ENCODE measurements around the gene NHEJ1.

NHEJ1 gene

DNA sequence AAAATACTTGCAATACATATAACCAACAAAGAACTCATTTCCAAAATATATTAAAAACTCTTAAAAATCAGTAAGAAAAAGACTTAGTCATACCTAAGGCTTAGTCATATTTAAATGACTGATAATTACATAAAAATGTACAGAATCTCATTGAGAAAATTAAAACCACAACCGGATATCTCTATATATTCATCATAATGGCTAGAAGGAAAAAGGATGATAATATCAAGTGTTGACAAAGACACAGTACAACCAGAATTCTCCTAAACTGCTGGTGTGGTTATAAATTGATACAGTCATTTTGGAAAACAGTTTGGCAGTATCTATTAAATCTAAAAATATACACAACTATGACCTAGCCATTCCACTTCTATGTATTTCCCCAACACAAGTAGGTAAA, 72.8 kb downstream of the NHEJ1 start:
- Histone ChIP-seq H3F3A (ENCODE audit: insufficient read depth, low read length) (no peaks in the 10 kb centered on the region), H3K79me2 (ENCODE audit: insufficient read depth, low read length) (no peaks in the 10 kb centered on the region), H3K9me3 (ENCODE audit: low read length) (no peaks in the 10 kb centered on the region), H3K4me3 (ENCODE audit: low read depth, low read length, poor library complexity, severe bottlenecking) (no peak overlapping the region), H2AFZ (ENCODE audit: low read length) (no peak overlapping the region), H3K9ac (ENCODE audit: low read length) (no peak overlapping the region), H4K20me1 (ENCODE audit: insufficient read depth, low read length) (no peaks in the 10 kb centered on the region), H3K4me2 (ENCODE audit: low read length) (no peak overlapping the region), H3K9me2 (ENCODE audit: low read depth, low read length) (no peaks in the 10 kb centered on the region), H3K27me3 (ENCODE audit: insufficient read depth, low read length) (no peaks in the 10 kb centered on the region), H3K36me3 (ENCODE audit: insufficient read depth, low read length) (no peaks in the 10 kb centered on the region), H3K4me1 (ENCODE audit: insufficient read depth, low read length, severe bottlenecking) (no peaks in the 10 kb centered on the region), H3K27ac (ENCODE audit: low read depth, low read length, poor library complexity, severe bottlenecking) (no peak overlapping the region)
- TF ChIP-seq CTCF (IDR thresholded peaks at IDR 0.05; ENCODE audit: low read length): no peak
- no peak for TF ChIP-seq EZH2 (IDR thresholded peaks at IDR 0.05; ENCODE audit: borderline replicate concordance, low read length)

GRCh38 chr2:219087361-219087760, 73.3 kb downstream of the NHEJ1 start:
- no peak overlapping the region for H3K9ac ChIP-seq (ENCODE audit: low read length)
- no peaks in the 10 kb centered on the region for H3K9me2 ChIP-seq (ENCODE audit: low read depth, low read length)
- H3K4me3 ChIP-seq (ENCODE audit: low read depth, low read length, poor library complexity, severe bottlenecking): no peak overlapping the region
- no peak for TF ChIP-seq EZH2 (IDR thresholded peaks at IDR 0.05; ENCODE audit: borderline replicate concordance, low read length)
- H3K36me3 ChIP-seq (ENCODE audit: insufficient read depth, low read length): no peaks in the 10 kb centered on the region
- H3K27me3 ChIP-seq (ENCODE audit: insufficient read depth, low read length): no peaks in the 10 kb centered on the region
- H3K4me2 ChIP-seq (ENCODE audit: low read length): no peak overlapping the region
- H3K79me2 ChIP-seq (ENCODE audit: insufficient read depth, low read length): no peaks in the 10 kb centered on the region
- H3K4me1 ChIP-seq (ENCODE audit: insufficient read depth, low read length, severe bottlenecking): no peaks in the 10 kb centered on the region
- no peak overlapping the region for H2AFZ ChIP-seq (ENCODE audit: low read length)
- no peaks in the 10 kb centered on the region for H3F3A ChIP-seq (ENCODE audit: insufficient read depth, low read length)
- H3K27ac ChIP-seq (ENCODE audit: low read depth, low read length, poor library complexity, severe bottlenecking): no peak overlapping the region
- no peaks in the 10 kb centered on the region for H3K9me3 ChIP-seq (ENCODE audit: low read length)
- H4K20me1 ChIP-seq (ENCODE audit: insufficient read depth, low read length): no peaks in the 10 kb centered on the region

- H3K4me3 ChIP-seq (ENCODE audit: low read depth, low read length, poor library complexity, severe bottlenecking): no peak overlapping the region
- H3F3A ChIP-seq (ENCODE audit: insufficient read depth, low read length): no peaks in the 10 kb centered on the region
- no peaks in the 10 kb centered on the region for H3K36me3 ChIP-seq (ENCODE audit: insufficient read depth, low read length)
- no peaks in the 10 kb centered on the region for H3K9me2 ChIP-seq (ENCODE audit: low read depth, low read length)
- no peaks in the 10 kb centered on the region for H3K9me3 ChIP-seq (ENCODE audit: low read length)
- H3K27me3 ChIP-seq (ENCODE audit: insufficient read depth, low read length): no peaks in the 10 kb centered on the region
- no peak overlapping the region for H3K9ac ChIP-seq (ENCODE audit: low read length)
- H3K79me2 ChIP-seq (ENCODE audit: insufficient read depth, low read length): no peaks in the 10 kb centered on the region
- H3K4me1 ChIP-seq (ENCODE audit: insufficient read depth, low read length, severe bottlenecking): no peaks in the 10 kb centered on the region
- H2AFZ ChIP-seq (ENCODE audit: low read length): no peak overlapping the region
- no peak overlapping the region for H3K4me2 ChIP-seq (ENCODE audit: low read length)
- TF ChIP-seq CTCF (IDR thresholded peaks at IDR 0.05; ENCODE audit: low read length): no peak
- no peak for TF ChIP-seq EZH2 (IDR thresholded peaks at IDR 0.05; ENCODE audit: borderline replicate concordance, low read length)
- H3K27ac ChIP-seq (ENCODE audit: low read depth, low read length, poor library complexity, severe bottlenecking): no peak overlapping the region
- no peaks in the 10 kb centered on the region for H4K20me1 ChIP-seq (ENCODE audit: insufficient read depth, low read length)
Observed at GRCh38 chr2:219086196-219086595, 74.4 kb downstream of the NHEJ1 start.

GRCh38 chr2:219084791-219085190, 75.8 kb downstream of the NHEJ1 start:
- Histone ChIP-seq H3K9me2 (ENCODE audit: low read depth, low read length) (no peaks in the 10 kb centered on the region), H3K9me3 (ENCODE audit: low read length) (no peaks in the 10 kb centered on the region), H2AFZ (ENCODE audit: low read length) (no peak overlapping the region), H3K9ac (ENCODE audit: low read length) (no peak overlapping the region), H3K4me2 (ENCODE audit: low read length) (no peak overlapping the region), H3K27ac (ENCODE audit: low read depth, low read length, poor library complexity, severe bottlenecking) (no peak overlapping the region), H3K27me3 (ENCODE audit: insufficient read depth, low read length) (no peaks in the 10 kb centered on the region), H3K4me1 (ENCODE audit: insufficient read depth, low read length, severe bottlenecking) (no peaks in the 10 kb centered on the region), H3K36me3 (ENCODE audit: insufficient read depth, low read length) (no peaks in the 10 kb centered on the region), H3K79me2 (ENCODE audit: insufficient read depth, low read length) (no peaks in the 10 kb centered on the region), H4K20me1 (ENCODE audit: insufficient read depth, low read length) (no peaks in the 10 kb centered on the region), H3K4me3 (ENCODE audit: low read depth, low read length, poor library complexity, severe bottlenecking) (no peak overlapping the region), H3F3A (ENCODE audit: insufficient read depth, low read length) (no peaks in the 10 kb centered on the region)
- no peak for TF ChIP-seq CTCF (IDR thresholded peaks at IDR 0.05; ENCODE audit: low read length)
- no peak for TF ChIP-seq EZH2 (IDR thresholded peaks at IDR 0.05; ENCODE audit: borderline replicate concordance, low read length)

Measured in OCI-LY1 (cell line).